Measurements from ENCODE around the gene LMBRD1.

Gene LMBRD1

GRCh38 chr6:69771158-69771906 is 25.5 kb downstream of the LMBRD1 start:
- H3K27ac ChIP-seq = no peak overlapping the region
- TF ChIP-seq ZFX (IDR thresholded peaks at IDR 0.05) (no peak), CTCF (conservative IDR thresholded peaks at IDR 0.05) (no peak)

GRCh38 chr6:69768664-69769063 is 28.1 kb downstream of the LMBRD1 start:
- peak; percentile 27 for TF ChIP-seq CTCF (conservative IDR thresholded peaks at IDR 0.05)
- TF ChIP-seq ZFX (IDR thresholded peaks at IDR 0.05) = no peak
- no peak overlapping the region for H3K27ac ChIP-seq

- TF ChIP-seq ZFX (IDR thresholded peaks at IDR 0.05) (no peak), CTCF (conservative IDR thresholded peaks at IDR 0.05) (no peak)
- H3K27ac ChIP-seq = no peak overlapping the region
Observed at GRCh38 chr6:69763763-69764162, 33.0 kb downstream of the LMBRD1 start.

GRCh38 chr6:69761853-69762252 is 35.0 kb downstream of the LMBRD1 start:
- TF ChIP-seq CTCF (conservative IDR thresholded peaks at IDR 0.05) (no peak), ZFX (IDR thresholded peaks at IDR 0.05) (no peak)
- no peak overlapping the region for H3K27ac ChIP-seq

- TF ChIP-seq ZFX (IDR thresholded peaks at IDR 0.05) = no peak
- no peak for TF ChIP-seq CTCF (conservative IDR thresholded peaks at IDR 0.05)
- H3K27ac ChIP-seq = no peak overlapping the region
Observed at GRCh38 chr6:69758214-69758613, 38.6 kb downstream of the LMBRD1 start.

GRCh38 chr6:69756907-69757306 is 39.9 kb downstream of the LMBRD1 start:
- TF ChIP-seq ZFX (IDR thresholded peaks at IDR 0.05) = no peak
- TF ChIP-seq CTCF (conservative IDR thresholded peaks at IDR 0.05) = no peak
- no peak overlapping the region for H3K27ac ChIP-seq

GRCh38 chr6:69756366-69756765 is 40.4 kb downstream of the LMBRD1 start:
- no peak for TF ChIP-seq ZFX (IDR thresholded peaks at IDR 0.05)
- H3K27ac ChIP-seq = no peak overlapping the region

GRCh38 chr6:69735027-69735426 is 61.8 kb downstream of the LMBRD1 start:
- TF ChIP-seq ZFX (IDR thresholded peaks at IDR 0.05) = no peak
- no peak for TF ChIP-seq CTCF (conservative IDR thresholded peaks at IDR 0.05)
- no peak overlapping the region for H3K27ac ChIP-seq

Measured in C4-2B (cell line).